HG02588 (cell line): ENCODE measurements around the gene CAVIN1.
"Not testable (repeated sequence)": the region's sequence is repeated elsewhere in the genome, so short reads cannot be mapped to it uniquely, and the experiment has no call there.

Experiments
- ATAC-seq: cut with Tn5 transposase; IDR thresholded peaks from one replicate; pipeline ENCODE4 v1.9.1; 2021; ENCODE audit warnings: mild to moderate bottlenecking, moderate library complexity; ENCODE audit not compliant: unreplicated experiment

Gene CAVIN1

GRCh38 chr17:42422958-42423712 lies at the start of gene CAVIN1:
Gene CAVIN1, minus strand, starts transcription at chr17:42423256. Its CDS starts 159 bp downstream, at chr17:42423097.
- no peak for ATAC-seq

- ATAC-seq = no peak
These were observed 44.8 kb upstream of the CAVIN1 start for GRCh38 chr17:42467889-42468288.

- ATAC-seq = no peak
These were observed 40.9 kb upstream of the CAVIN1 start for GRCh38 chr17:42463976-42464400.

- no peak for ATAC-seq
These were observed 37.3 kb upstream of the CAVIN1 start for GRCh38 chr17:42460371-42460770.

- no peak for ATAC-seq
These were observed 36.8 kb upstream of the CAVIN1 start for GRCh38 chr17:42459801-42460281.

GRCh38 chr17:42459256-42459800 lies 36.3 kb upstream of the CAVIN1 start:
- no peak for ATAC-seq

GRCh38 chr17:42458497-42459255 lies 35.6 kb upstream of the CAVIN1 start, which contains the start of gene ATP6V0A1:
Gene ATP6V0A1, plus strand, starts transcription at chr17:42458878. Its CDS starts 2,017 bp downstream, at chr17:42460895.
- ATAC-seq = peak; percentile 78

- ATAC-seq = no peak
These were observed 34.2 kb upstream of the CAVIN1 start for GRCh38 chr17:42457107-42457792.

GRCh38 chr17:42456223-42457106 lies 33.4 kb upstream of the CAVIN1 start:
- no peak for ATAC-seq

- not testable (repeated sequence) for ATAC-seq
These were observed 31.9 kb upstream of the CAVIN1 start for GRCh38 chr17:42454987-42455386.

GRCh38 chr17:42453439-42453838 lies 30.4 kb upstream of the CAVIN1 start:
- ATAC-seq = no peak

- not testable (repeated sequence) for ATAC-seq
These were observed 28.2 kb upstream of the CAVIN1 start for GRCh38 chr17:42451270-42451669.

- ATAC-seq = not testable (repeated sequence)
These were observed 26.8 kb upstream of the CAVIN1 start for GRCh38 chr17:42449838-42450237.

GRCh38 chr17:42449176-42449575 lies 26.1 kb upstream of the CAVIN1 start:
- ATAC-seq = not testable (repeated sequence)

GRCh38 chr17:42442196-42442565 lies 19.1 kb upstream of the CAVIN1 start:
- ATAC-seq = no peak

- ATAC-seq = no peak
These were observed 18.5 kb upstream of the CAVIN1 start for GRCh38 chr17:42441371-42442195.

- ATAC-seq = no peak
These were observed 15.8 kb upstream of the CAVIN1 start for GRCh38 chr17:42438600-42439567.

GRCh38 chr17:42436391-42436790 lies 13.3 kb upstream of the CAVIN1 start:
- no peak for ATAC-seq
